OCI-LY1 (cell line): Measurements from ENCODE around the gene SMIM24.

ENCODE experiments used
- H2AFZ ChIP-seq: fragments of 200-600 bp; sonication (generic), shearing (Covaris generic); 2 replicates; pipeline ENCODE4 v1.6.0; 2014; ENCODE audit warnings: antibody characterized with exemption, mild to moderate bottlenecking, low read length
- H3F3A ChIP-seq: fragments of 200-600 bp; sonication (generic), shearing (Covaris generic); 2 replicates; pipeline ENCODE4 v1.6.0; 2014; ENCODE audit warnings: mild to moderate bottlenecking, antibody characterized with exemption, low read length, moderate library complexity; ENCODE audit not compliant: insufficient read depth
- H3K27ac ChIP-seq: fragments of 200-600 bp; sonication (generic); 2 replicates; pipeline ENCODE4 v1.5.1; 2014; ENCODE audit warnings: low read length, mixed run types, mild to moderate bottlenecking, low read depth; ENCODE audit not compliant: poor library complexity, severe bottlenecking
- H3K27me3 ChIP-seq: fragments of 200-600 bp; sonication (generic); 2 replicates; pipeline ENCODE4 v1.6.0; 2014; ENCODE audit warnings: antibody characterized with exemption, mild to moderate bottlenecking, low read length, moderate library complexity; ENCODE audit not compliant: insufficient read depth
- H3K36me3 ChIP-seq: fragments of 200-600 bp; sonication (generic); 2 replicates; pipeline ENCODE4 v1.6.1; 2014; ENCODE audit warnings: mild to moderate bottlenecking, antibody characterized with exemption, low read length, moderate library complexity, mixed read lengths; ENCODE audit not compliant: insufficient read depth
- H3K4me1 ChIP-seq: fragments of 200-600 bp; sonication (generic); 2 replicates; pipeline ENCODE4 v1.5.1; 2014; ENCODE audit warnings: mild to moderate bottlenecking, low read length, moderate library complexity; ENCODE audit not compliant: insufficient read depth, severe bottlenecking
- H3K4me2 ChIP-seq: fragments of 200-600 bp; sonication (generic), shearing (Covaris generic); 2 replicates; pipeline ENCODE4 v1.6.1; 2014; ENCODE audit warnings: low read length
- H3K4me3 ChIP-seq: fragments of 200-600 bp; sonication (generic); 2 replicates; pipeline ENCODE4 v1.5.1; 2014; ENCODE audit warnings: low read length, low read depth, mild to moderate bottlenecking, mixed read lengths; ENCODE audit not compliant: poor library complexity, severe bottlenecking
- H3K79me2 ChIP-seq: fragments of 200-600 bp; shearing (Covaris generic); 2 replicates; pipeline ENCODE4 v1.6.1; 2016; ENCODE audit warnings: mixed run types, low read length, mixed read lengths; ENCODE audit not compliant: insufficient read depth
- H3K9ac ChIP-seq: fragments of 200-600 bp; sonication (generic), shearing (Covaris generic); 2 replicates; pipeline ENCODE4 v1.6.1; 2014; ENCODE audit warnings: mild to moderate bottlenecking, low read length, mixed read lengths
- H3K9me2 ChIP-seq: fragments of 200-600 bp; sonication (generic), shearing (Covaris generic); 2 replicates; pipeline ENCODE4 v1.6.1; 2014; ENCODE audit warnings: low read depth, mild to moderate bottlenecking, low read length, mixed read lengths
- H3K9me3 ChIP-seq: fragments of 200-600 bp; shearing (Covaris generic); 2 replicates; pipeline ENCODE4 v1.6.1; 2014; ENCODE audit warnings: low read length, mixed read lengths
- H4K20me1 ChIP-seq: fragments of 200-600 bp; sonication (generic), shearing (Covaris generic); 2 replicates; pipeline ENCODE4 v1.6.0; 2016; ENCODE audit warnings: mild to moderate bottlenecking, low read length; ENCODE audit not compliant: insufficient read depth
- CTCF ChIP-seq: fragments of 200-600 bp; sonication (generic), shearing (Covaris generic); IDR thresholded peaks from 2 replicates; pipeline ENCODE4 v1.5.1; 2017; ENCODE audit warnings: mild to moderate bottlenecking, antibody characterized with exemption, low read length, moderate library complexity, mixed read lengths
- EZH2 ChIP-seq: fragments of 200-600 bp; sonication (generic), shearing (Covaris generic); IDR thresholded peaks from 2 replicates; pipeline ENCODE4 v1.8.0; 2017; ENCODE audit warnings: borderline replicate concordance, mixed run types, mild to moderate bottlenecking, antibody characterized with exemption, low read length, moderate library complexity, mixed read lengths

Gene SMIM24

GRCh38 chr19:3476830-3477229 lies 3.5 kb downstream of the SMIM24 start:
- Histone ChIP-seq H3K4me1 (peaks cover 23% of the 10 kb centered on the region), H4K20me1 (no peaks in the 10 kb centered on the region), H3K4me2 (no peak overlapping the region), H3K36me3 (no peaks in the 10 kb centered on the region), H3K27me3 (no peaks in the 10 kb centered on the region), H2AFZ (no peak overlapping the region), H3K27ac (no peak overlapping the region), H3K9me2 (no peaks in the 10 kb centered on the region), H3K79me2 (no peaks in the 10 kb centered on the region), H3F3A (no peaks in the 10 kb centered on the region), H3K9me3 (no peaks in the 10 kb centered on the region), H3K9ac (no peak overlapping the region), H3K4me3 (no peak overlapping the region)
- TF ChIP-seq EZH2 (no peak), CTCF (no peak)

- no peak overlapping the region for H3K27ac ChIP-seq
- no peaks in the 10 kb centered on the region for H3K79me2 ChIP-seq
- H3K4me2 ChIP-seq = no peak overlapping the region
- no peaks in the 10 kb centered on the region for H4K20me1 ChIP-seq
- TF ChIP-seq CTCF (no peak), EZH2 (no peak)
- no peaks in the 10 kb centered on the region for H3K9me2 ChIP-seq
- H3K9ac ChIP-seq = no peak overlapping the region
- no peak overlapping the region for H2AFZ ChIP-seq
- peaks cover 9% of the 10 kb centered on the region for H3K4me1 ChIP-seq
- H3F3A ChIP-seq = no peaks in the 10 kb centered on the region
- H3K9me3 ChIP-seq = no peaks in the 10 kb centered on the region
- no peaks in the 10 kb centered on the region for H3K27me3 ChIP-seq
- no peak overlapping the region for H3K4me3 ChIP-seq
- no peaks in the 10 kb centered on the region for H3K36me3 ChIP-seq
Measured at GRCh38 chr19:3475449-3475848, 4.9 kb downstream of the SMIM24 start.

- Histone ChIP-seq H3K4me2 (no peak overlapping the region), H4K20me1 (no peaks in the 10 kb centered on the region), H3K27me3 (no peaks in the 10 kb centered on the region), H3F3A (no peaks in the 10 kb centered on the region), H2AFZ (no peak overlapping the region), H3K36me3 (no peaks in the 10 kb centered on the region), H3K4me3 (no peak overlapping the region), H3K4me1 (peaks cover 4% of the 10 kb centered on the region), H3K79me2 (no peaks in the 10 kb centered on the region), H3K9me3 (no peaks in the 10 kb centered on the region), H3K9me2 (no peaks in the 10 kb centered on the region), H3K9ac (no peak overlapping the region), H3K27ac (no peak overlapping the region)
- TF ChIP-seq EZH2 (no peak), CTCF (no peak)
Measured at GRCh38 chr19:3474614-3475013, 5.7 kb downstream of the SMIM24 start.
